CD4-positive, alpha-beta T cell treated with Interleukin-17A for 4 hours (primary cell): ENCODE measurements around the gene SYT17.

Experiments used
- DNase-seq: peaks from one replicate; pipeline ENCODE4 v3.0.0-alpha.2; 2020; ENCODE audit warnings: mixed read lengths

Gene SYT17

GRCh38 chr16:19139436-19140091 is 28.5 kb upstream of the SYT17 start:
- no peak for DNase-seq

GRCh38 chr16:19140396-19140795 is 27.6 kb upstream of the SYT17 start:
- DNase-seq: no peak

- DNase-seq: no peak
Observed at GRCh38 chr16:19142939-19143598, 25.0 kb upstream of the SYT17 start.

- DNase-seq: no peak
Observed at GRCh38 chr16:19143599-19143956, 24.5 kb upstream of the SYT17 start.

- no peak for DNase-seq
Observed at GRCh38 chr16:19145010-19145409, 23.0 kb upstream of the SYT17 start.

GRCh38 chr16:19147126-19147525 is 20.9 kb upstream of the SYT17 start:
- no peak for DNase-seq

GRCh38 chr16:19147627-19148026 is 20.4 kb upstream of the SYT17 start:
- DNase-seq: no peak

- DNase-seq: no peak
Observed at GRCh38 chr16:19148189-19148588, 19.9 kb upstream of the SYT17 start.

- DNase-seq: no peak
Observed at GRCh38 chr16:19151310-19151709, 16.7 kb upstream of the SYT17 start.

GRCh38 chr16:19152042-19152441 is 16.0 kb upstream of the SYT17 start:
- DNase-seq: no peak

GRCh38 chr16:19153876-19154275 is 14.2 kb upstream of the SYT17 start:
- no peak for DNase-seq

- no peak for DNase-seq
Observed at GRCh38 chr16:19162085-19162484, 6.0 kb upstream of the SYT17 start.

- no peak for DNase-seq
Observed at GRCh38 chr16:19163215-19163614, 4.8 kb upstream of the SYT17 start.

GRCh38 chr16:19164285-19164684 is 3.8 kb upstream of the SYT17 start:
- DNase-seq: no peak

GRCh38 chr16:19165101-19165500 is 2.9 kb upstream of the SYT17 start:
- no peak for DNase-seq

GRCh38 chr16:19166500-19166899 is 1.5 kb upstream of the SYT17 start:
- no peak for DNase-seq

GRCh38 chr16:19168371-19169081 is 486 bp downstream of the SYT17 start:
- no peak for DNase-seq

- no peak for DNase-seq
Observed at GRCh38 chr16:19169082-19169639, 1.1 kb downstream of the SYT17 start.

- no peak for DNase-seq
Observed at GRCh38 chr16:19170043-19170655, 2.1 kb downstream of the SYT17 start.

GRCh38 chr16:19172098-19172780 is 4.2 kb downstream of the SYT17 start:
- DNase-seq: no peak

GRCh38 chr16:19173059-19173458 is 5.0 kb downstream of the SYT17 start:
- DNase-seq: no peak

- DNase-seq: no peak
Observed at GRCh38 chr16:19173649-19174383, 5.8 kb downstream of the SYT17 start.
